ENCODE data around the gene OR56B1. TPM values are rescaled to one million over a fixed set of nuclear protein-coding genes. Genes with fewer than 3 reads are reported as not detected.

The OR56B1 gene
- total RNA-seq, 4 donors from 2014 or later: 0.29 TPM; not detected in 3

DNA sequence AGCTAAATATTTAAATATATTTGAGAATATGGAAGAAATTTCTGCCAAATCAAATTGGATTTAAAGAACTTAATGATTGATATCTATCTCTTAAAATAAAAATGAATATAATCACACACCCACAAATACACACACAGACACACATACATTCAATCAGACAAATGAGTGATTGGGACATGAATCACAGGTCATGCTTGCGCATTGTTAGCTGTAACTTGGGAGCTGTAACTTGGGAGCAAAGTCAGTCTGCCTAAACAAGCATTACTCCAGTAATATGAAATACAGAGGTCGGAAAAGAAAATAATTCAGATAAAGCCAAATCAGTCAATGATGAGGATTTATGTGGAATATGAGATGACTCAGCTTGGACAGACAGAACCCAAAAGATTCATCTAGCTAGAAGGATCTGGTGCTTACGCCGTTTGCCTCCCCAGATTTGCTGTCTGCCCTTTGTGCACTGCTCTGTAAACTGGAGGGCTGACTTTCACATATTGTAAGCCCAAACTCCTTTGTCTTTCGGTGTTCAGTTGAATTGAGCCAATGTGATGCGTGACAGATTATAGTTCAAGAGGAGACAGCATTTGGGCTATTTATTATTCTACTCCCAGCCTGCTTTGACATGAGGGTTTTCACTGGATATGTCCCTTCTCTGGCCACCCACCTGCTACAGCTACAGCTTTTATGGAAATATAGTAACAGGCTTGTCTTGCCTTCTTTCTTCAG, 1.6 kb downstream of the OR56B1 start:
- no peak overlapping the region for H3K4me3 ChIP-seq (ENCODE audit: low read depth, poor library complexity, severe bottlenecking)
- no peak for DNase-seq (ENCODE audit: low spot score in 2 of 2)
- TF ChIP-seq, protein P1, sequence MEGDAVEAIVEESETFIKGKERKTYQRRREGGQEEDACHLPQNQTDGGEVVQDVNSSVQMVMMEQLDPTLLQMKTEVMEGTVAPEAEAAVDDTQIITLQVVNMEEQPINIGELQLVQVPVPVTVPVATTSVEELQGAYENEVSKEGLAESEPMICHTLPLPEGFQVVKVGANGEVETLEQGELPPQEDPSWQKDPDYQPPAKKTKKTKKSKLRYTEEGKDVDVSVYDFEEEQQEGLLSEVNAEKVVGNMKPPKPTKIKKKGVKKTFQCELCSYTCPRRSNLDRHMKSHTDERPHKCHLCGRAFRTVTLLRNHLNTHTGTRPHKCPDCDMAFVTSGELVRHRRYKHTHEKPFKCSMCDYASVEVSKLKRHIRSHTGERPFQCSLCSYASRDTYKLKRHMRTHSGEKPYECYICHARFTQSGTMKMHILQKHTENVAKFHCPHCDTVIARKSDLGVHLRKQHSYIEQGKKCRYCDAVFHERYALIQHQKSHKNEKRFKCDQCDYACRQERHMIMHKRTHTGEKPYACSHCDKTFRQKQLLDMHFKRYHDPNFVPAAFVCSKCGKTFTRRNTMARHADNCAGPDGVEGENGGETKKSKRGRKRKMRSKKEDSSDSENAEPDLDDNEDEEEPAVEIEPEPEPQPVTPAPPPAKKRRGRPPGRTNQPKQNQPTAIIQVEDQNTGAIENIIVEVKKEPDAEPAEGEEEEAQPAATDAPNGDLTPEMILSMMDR (IDR thresholded peaks at IDR 0.05): no peak
- no peak for TF ChIP-seq POLR2A (IDR thresholded peaks at IDR 0.05)
- intact Hi-C loops (cut with DNase I; ENCODE audit: low total_unique reads): no loop called here
- WGBS, 2 donors: 83 to 89% methylated on average over 6 of the region's 6 CpGs

DNA sequence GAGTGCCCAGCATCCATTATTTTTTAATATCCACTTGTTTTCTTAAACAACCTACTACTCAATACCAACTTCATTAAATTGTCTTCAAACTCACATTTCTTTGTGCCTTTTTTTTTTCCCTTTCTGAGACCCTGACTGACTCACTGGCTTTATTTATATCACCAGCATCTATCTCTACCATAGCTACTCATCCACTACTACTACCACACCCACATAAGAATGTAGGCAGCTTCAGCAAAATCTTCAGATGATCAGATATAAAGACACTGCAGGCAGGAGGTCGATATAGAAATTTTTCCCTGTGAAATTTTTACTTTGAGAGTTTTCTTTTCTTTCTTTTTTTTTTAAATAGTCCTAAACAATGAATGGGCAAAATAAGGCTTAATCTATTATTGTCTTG, 2.2 kb downstream of the OR56B1 start:
- intact Hi-C loops (cut with DNase I; ENCODE audit: low total_unique reads): no loop called here
- TF ChIP-seq, protein P1 (IDR thresholded peaks at IDR 0.05): no peak
- TF ChIP-seq POLR2A (IDR thresholded peaks at IDR 0.05): no peak
- 50 to 59% methylated on average over 1 of the region's 1 CpG for WGBS, 2 donors
- no peak overlapping the region for H3K4me3 ChIP-seq (ENCODE audit: low read depth, poor library complexity, severe bottlenecking)
- DNase-seq (ENCODE audit: low spot score in 2 of 2): no peak

DNA sequence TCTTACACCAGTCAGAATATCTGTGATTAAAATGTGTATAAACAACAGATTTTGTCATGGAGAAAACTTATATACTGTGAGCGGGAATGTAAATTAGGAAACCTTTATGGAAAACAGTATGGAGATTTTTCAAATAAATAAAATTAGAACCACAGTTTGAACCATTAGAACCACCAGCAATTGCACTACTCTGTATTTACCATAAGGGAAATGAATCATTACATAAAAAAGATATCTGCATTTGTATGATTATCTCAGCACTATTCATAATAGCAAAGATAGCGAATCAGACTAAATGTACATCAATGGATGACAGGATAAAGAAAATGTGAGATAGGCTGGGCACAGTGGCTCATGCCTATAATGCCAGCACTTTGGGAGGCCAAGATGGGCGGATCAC, 10.4 kb downstream of the OR56B1 start:
- no peak for DNase-seq (ENCODE audit: low spot score in 2 of 2)
- WGBS, 2 donors: 71 to 99% methylated on average over 2 to 3 of the region's 3 CpGs
- no peak overlapping the region for H3K4me3 ChIP-seq (ENCODE audit: low read depth, poor library complexity, severe bottlenecking)
- TF ChIP-seq, protein P1 (IDR thresholded peaks at IDR 0.05): no peak
- TF ChIP-seq POLR2A (IDR thresholded peaks at IDR 0.05): no peak
- intact Hi-C loops (cut with DNase I; ENCODE audit: low total_unique reads): no loop called here

DNA sequence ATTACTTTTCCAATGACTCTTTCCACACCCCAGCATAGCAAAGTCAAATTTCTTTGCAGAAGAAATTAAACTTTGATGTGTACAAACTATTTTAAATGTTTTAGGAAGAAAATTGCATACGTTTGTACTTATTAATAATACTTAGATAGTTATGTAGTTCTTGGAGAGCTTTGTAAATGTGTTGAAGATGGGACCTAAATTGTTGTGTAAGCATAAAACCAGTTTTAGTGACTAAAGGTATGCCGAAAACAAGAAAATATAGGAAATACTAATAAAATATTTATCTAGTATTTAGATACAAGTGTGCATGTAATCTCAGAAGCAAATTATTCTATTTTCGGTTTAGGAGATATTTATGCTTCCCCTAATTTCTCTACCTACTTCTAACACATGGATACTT, 13.6 kb downstream of the OR56B1 start:
- no peak for TF ChIP-seq POLR2A (IDR thresholded peaks at IDR 0.05)
- TF ChIP-seq, protein P1 (IDR thresholded peaks at IDR 0.05): no peak
- no peak overlapping the region for H3K4me3 ChIP-seq (ENCODE audit: low read depth, poor library complexity, severe bottlenecking)
- WGBS, 2 donors: 77 to 82% methylated on average over 3 of the region's 3 CpGs
- intact Hi-C loops (cut with DNase I; ENCODE audit: low total_unique reads): no loop called here
- no peak for DNase-seq (ENCODE audit: low spot score in 2 of 2)

DNA sequence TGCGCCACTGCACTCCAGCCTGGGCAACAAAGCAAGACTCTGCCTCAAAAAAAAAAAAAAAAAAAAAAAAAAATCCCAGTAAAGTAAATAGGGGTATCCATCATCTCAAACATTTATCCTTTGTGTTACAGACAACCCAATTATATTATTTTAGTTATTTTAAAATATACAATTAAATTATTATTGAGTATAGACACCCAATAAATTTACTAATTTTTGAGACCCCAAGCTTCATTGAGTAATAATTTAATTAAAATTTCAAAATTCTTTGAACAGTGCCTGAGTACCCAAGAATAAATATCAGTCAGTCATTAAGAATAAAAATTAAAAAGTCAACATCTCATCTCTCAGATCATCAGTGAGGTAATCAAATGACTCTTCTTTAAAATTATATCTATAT, 17.7 kb downstream of the OR56B1 start, which contains the start of gene OR52N4:
TSS of gene OR52N4 (plus strand) at position 301 of the 400 bp plus-strand sequence. CDS start 498 bp downstream, outside the sequence.
- 86 to 94% methylated on average over 1 of the region's 1 CpG for WGBS, 2 donors
- DNase-seq (ENCODE audit: low spot score in 2 of 2): no peak
- no peak within 1 kb of the TSS for H3K4me3 ChIP-seq (ENCODE audit: low read depth, poor library complexity, severe bottlenecking)
- TF ChIP-seq POLR2A (IDR thresholded peaks at IDR 0.05): no peak
- TF ChIP-seq, protein P1 (IDR thresholded peaks at IDR 0.05): no peak
- intact Hi-C loops (cut with DNase I; ENCODE audit: low total_unique reads): no loop called here

DNA sequence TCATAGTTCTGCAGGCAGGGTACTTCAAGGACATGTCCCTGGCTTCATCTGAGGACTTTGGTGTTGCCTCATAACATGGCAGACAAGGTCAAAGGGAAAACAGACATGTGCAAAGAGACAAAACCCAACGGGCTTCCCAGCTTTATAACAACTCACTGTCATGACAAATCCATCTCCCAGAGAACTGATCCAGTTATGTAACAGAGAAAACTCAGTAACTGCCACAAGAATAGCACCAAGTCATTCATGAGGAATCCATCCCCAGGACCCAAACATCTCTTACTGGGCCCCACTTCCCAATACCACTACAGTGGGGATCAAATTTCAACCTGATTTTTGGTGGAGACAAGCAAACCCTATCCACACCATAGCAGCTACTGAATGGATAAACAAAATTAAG, 30.8 kb downstream of the OR56B1 start:
- DNase-seq (ENCODE audit: low spot score in 2 of 2): no peak
- WGBS, 2 donors: 46 to 55% methylated on average over 1 of the region's 1 CpG
- intact Hi-C loops (cut with DNase I; ENCODE audit: low total_unique reads): no loop called here
- no peak overlapping the region for H3K4me3 ChIP-seq (ENCODE audit: low read depth, poor library complexity, severe bottlenecking)
- TF ChIP-seq, protein P1 (IDR thresholded peaks at IDR 0.05): no peak
- TF ChIP-seq POLR2A (IDR thresholded peaks at IDR 0.05): no peak

Data from lower leg skin (tissue), 4 donors.